Measurements from ENCODE around the gene ADAMTSL4.

GRCh38 chr1:150508982-150509381 lies 40.2 kb upstream of the ADAMTSL4 start:
- TF ChIP-seq TCF12 (IDR thresholded peaks at IDR 0.05; ENCODE audit: low read depth) (no peak), TEAD4 (IDR thresholded peaks at IDR 0.05) (no peak), EP300 (IDR thresholded peaks at IDR 0.05; ENCODE audit: borderline replicate concordance) (no peak), TAF1 (IDR thresholded peaks at IDR 0.05; ENCODE audit: low read depth) (no peak), YY1 (IDR thresholded peaks at IDR 0.05; ENCODE audit: low read depth) (no peak), RAD21 (IDR thresholded peaks at IDR 0.05; ENCODE audit: low read depth) (no peak), CREB1 (IDR thresholded peaks at IDR 0.05; ENCODE audit: low read depth) (no peak), MAX (IDR thresholded peaks at IDR 0.05) (no peak), USF1 (IDR thresholded peaks at IDR 0.05) (no peak), EGR1 (IDR thresholded peaks at IDR 0.05) (no peak), REST (IDR thresholded peaks at IDR 0.05; ENCODE audit: low read depth) (no peak), FOXM1 (IDR thresholded peaks at IDR 0.05; ENCODE audit: borderline replicate concordance, low read depth) (no peak), ZBTB7A (IDR thresholded peaks at IDR 0.05; ENCODE audit: low read depth) (no peak), CEBPB (IDR thresholded peaks at IDR 0.05) (no peak)
